HG03342 (cell line): ENCODE results near the gene PRDM1.
"Not testable (repeated sequence)": the region's sequence is repeated elsewhere in the genome, so short reads cannot be mapped to it uniquely, and the experiment has no call there.

ENCODE experiments used
- ATAC-seq: cut with Tn5 transposase; IDR thresholded peaks from one replicate; pipeline ENCODE4 v1.9.1; 2021; ENCODE audit warnings: mild to moderate bottlenecking, moderate library complexity; ENCODE audit not compliant: unreplicated experiment

Gene PRDM1

DNA sequence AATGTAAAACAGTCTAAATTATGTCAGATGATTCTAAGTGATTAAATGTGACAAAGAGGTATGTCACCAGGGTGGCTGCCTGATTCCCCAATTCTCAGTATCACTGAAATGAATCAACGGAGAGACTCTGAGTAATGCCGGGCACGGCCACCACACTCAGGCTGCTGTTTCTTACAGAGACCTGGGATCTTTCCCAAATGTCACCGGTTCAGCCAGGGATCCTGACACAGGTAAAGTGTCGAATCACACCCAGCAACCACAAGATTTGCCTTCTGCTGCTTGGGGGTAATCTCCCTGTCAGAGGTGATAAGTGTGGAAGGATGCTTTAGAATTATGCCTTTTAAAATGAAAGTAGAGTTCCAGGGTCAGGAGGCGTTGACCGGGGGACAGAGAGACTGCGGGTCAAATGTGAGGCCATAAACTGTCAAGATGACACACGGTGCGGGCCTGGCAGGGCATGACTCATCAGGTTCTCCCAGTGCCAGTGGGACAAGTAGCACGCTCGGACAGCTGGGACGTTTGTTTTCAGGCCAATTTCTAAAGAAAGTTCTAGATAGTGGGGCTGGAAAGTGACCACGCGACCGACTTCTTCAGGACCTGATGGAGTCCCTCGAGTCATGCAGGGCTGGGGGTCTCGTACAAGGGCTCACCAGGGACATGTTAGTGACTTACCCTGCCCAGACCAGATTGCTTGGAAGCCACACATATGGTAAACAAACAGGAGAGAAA is 48.9 kb downstream of the PRDM1 start:
- ATAC-seq = no peak

DNA sequence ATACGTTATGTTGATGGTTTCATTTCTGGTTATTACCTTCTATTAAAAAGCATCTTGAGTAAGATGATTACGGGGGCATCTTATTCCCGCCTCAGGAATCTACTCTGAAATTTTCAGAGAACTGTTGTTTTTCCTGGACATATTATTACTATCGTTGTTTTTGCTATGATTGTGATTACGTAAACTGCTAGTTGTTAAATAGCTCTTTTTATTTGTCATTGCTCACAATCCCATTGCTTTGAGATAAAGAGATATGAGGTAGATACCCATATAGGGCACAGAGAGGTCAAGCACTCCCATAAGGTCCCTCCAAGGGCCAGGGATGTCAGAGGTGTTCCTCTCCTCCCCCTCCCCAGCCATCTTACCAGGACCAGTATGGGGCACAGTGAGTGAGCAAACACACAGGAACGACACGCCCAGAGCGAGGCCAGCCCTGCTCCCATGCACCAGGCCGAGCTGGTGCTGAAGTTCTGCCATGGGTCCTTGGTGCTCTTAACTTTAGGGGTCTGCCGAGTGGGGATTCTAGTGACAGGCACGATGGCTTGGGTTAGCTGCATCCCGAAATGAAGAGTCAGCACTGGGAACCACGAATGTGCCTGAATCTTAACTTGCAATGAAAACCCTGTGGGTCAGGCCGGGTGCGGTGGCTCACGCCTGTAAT is 49.9 kb downstream of the PRDM1 start:
- no peak for ATAC-seq

- ATAC-seq = no peak
These were observed 50.7 kb downstream of the PRDM1 start for GRCh38 chr6:106136845-106137244.

DNA sequence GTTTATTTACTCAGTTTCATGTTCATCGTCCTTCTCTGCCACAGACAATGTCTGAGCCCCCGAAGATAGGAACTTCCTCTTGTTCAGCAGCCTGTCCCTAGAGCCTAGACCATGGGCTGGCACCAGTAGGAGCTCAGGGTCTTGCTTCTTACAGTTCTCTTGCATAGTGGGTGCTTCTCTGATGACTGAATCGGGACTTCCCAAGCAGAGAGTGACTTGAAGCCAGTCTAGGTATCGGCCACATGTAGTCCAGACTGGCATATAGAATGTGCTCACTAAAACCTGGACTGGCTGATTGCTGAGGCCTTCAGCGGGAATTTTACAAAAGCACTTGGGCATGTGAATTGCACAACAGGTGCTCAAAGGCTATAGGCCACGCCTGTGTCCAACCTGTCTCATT is 52.0 kb downstream of the PRDM1 start:
- no peak for ATAC-seq

DNA sequence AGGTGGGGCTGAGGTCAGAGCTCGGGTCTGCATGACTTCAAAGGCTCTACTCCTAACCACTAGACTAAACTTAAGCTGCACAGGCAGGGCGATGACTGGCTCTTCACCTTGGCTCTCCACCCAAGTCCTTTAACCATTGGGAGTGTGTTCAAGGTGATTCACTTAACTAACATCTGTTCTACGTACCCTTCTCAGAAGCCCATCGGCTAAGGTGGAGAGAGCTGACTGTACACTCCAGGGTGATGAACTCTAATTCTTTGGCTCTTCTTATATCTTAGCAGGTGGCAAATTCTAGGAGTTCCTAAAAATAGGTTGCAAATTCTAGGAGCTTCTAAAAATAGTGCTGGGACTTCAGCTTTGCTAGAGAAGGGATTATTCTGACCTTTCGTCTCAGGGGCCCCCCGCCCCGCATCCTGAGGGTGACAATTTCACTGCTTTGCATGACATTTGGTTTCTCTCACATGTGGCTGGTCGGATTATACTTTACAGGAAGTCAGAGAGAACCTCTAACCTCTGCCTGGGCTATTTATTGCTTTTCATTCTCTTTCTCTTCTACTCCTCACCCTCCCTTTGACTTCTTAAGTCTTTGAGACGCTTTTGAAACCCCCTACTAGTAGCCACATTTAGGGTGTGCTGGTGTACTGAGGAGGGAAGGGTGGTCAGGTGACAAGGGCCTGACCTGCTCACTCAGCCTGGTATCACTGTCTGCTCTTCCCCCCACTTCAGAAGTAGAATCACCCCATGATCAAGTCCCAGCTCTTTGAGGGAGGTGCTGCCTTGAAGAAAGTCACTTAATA is 55.5 kb downstream of the PRDM1 start:
- ATAC-seq = peak; percentile 83

DNA sequence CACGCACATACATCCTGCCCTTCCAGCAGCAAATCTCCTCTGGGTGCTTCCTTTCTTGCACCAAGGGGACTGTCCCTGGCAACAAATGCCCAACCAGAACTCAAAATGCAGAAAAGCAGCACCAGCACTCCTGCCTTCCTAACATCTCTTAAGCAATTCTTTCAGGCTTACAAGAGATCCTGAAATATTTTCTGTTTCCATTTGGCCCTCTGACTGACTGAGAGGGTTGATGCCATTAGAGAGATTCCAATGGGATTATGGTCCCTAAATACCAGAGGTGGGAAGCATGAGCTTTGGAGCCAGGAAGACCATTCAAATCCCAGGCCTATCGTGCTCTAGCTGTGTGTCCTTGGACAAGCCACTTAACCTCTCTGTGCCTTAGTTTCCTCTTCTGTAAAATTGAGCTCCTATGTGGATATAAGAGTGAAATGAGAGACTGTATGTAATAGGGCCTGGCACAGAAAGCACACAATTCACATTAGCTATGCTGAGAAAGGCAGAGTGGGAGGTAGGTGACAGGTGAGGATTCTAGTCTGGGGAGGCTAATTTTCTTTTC is 56.8 kb downstream of the PRDM1 start:
- ATAC-seq = no peak

- ATAC-seq = no peak
These were observed 57.5 kb downstream of the PRDM1 start for GRCh38 chr6:106143665-106144064.

GRCh38 chr6:106145144-106145543 is 59.0 kb downstream of the PRDM1 start:
- ATAC-seq = no peak

- ATAC-seq = no peak
These were observed 59.6 kb downstream of the PRDM1 start for GRCh38 chr6:106145741-106146227.

GRCh38 chr6:106146852-106147351 is 60.8 kb downstream of the PRDM1 start:
- ATAC-seq = peak; percentile 39

GRCh38 chr6:106147476-106147875 is 61.3 kb downstream of the PRDM1 start:
- ATAC-seq = no peak

DNA sequence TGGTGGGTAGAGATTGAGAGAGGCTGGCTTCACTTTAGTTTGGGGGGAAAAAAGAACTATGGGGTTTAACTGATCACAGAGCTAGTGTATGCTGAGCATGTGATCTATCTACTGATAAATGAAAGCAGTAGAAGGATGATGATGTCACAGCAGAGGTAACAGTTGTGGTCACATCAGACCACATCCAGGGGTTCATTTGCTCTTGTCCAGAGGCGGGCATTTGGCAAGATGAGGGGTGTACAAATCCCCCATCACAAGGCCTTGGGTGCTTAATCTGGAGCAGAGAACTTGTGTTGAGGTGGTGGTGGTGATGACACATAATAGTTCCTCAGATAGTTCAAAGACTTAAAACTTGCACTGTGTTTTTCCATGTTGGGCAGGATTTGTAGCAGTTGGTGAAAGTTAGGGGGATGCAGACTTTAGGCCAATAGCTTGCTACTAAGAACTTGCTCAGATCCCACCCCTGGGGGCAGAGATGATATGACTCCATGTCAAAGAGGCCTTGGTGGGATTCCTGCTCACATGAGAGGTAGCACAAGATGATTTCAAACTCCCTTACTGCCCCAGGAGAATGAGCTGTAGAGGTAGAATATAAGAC is 63.4 kb downstream of the PRDM1 start:
- ATAC-seq = no peak

GRCh38 chr6:106152476-106152875 is 66.3 kb downstream of the PRDM1 start:
- not testable (repeated sequence) for ATAC-seq

- ATAC-seq = no peak
These were observed 66.8 kb downstream of the PRDM1 start for GRCh38 chr6:106152952-106153351.

- no peak for ATAC-seq
These were observed 68.2 kb downstream of the PRDM1 start for GRCh38 chr6:106154326-106154725.

- no peak for ATAC-seq
These were observed 69.2 kb downstream of the PRDM1 start for GRCh38 chr6:106155219-106155830.

- ATAC-seq = no peak
These were observed 70.3 kb downstream of the PRDM1 start for GRCh38 chr6:106156413-106156812.

DNA sequence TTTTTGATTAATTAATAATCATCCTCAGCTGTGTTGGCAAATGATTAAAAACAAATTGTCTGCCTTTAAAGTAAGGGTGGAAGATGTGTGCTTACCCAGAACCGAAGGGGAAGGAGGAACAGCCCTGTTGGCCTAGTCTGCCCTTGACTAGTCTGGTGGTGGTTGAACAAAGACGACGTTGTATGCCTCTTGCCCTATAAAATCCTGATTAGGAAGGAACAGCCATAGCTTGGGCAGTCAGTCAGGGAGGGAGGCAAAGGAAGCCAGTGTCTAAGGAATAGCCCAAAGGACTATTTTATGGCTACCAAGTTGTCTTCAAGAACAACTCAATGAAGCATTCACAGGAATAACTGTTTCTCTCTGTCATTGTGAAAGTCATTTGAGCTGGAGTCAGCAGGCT is 70.7 kb downstream of the PRDM1 start:
- ATAC-seq = no peak

DNA sequence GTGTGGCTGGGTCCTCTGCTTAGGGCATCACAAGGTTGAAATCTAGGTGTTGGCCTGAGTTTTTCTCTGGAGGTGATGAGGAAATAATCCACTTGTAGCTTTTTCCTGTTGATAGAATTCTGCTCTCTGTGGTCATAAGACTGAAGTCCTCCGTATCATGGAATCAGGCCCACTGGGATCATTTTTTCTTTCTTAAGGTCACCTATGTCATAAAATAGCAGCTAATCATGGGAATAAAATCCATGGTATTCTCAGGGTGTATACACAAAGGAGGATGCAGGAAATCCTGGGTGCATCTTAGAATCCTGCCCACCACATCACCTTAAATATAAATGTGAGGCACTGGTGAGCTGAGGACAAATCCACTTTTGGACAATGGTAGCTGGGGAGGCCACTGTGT is 72.7 kb downstream of the PRDM1 start:
- ATAC-seq = no peak
